PC-9 (cell line): ENCODE results near the gene SHISAL1. TPM values are rescaled to one million over a fixed set of nuclear protein-coding genes. Genes with fewer than 3 reads are reported as not detected.

ENCODE experiments used
- BruUV-seq: library from RNA; stranded (reverse); fragments of 400-500 nt; replicated peaks from 2 replicates; lab custom pipeline; 2021; lab: Mats Ljungman, UMichigan
- CTCF ChIA-PET: fragments of 300-600 bp; sonication (Branson Sonifier 250); formaldehyde crosslinking; loops from one replicate; lab custom pipeline; 2022; ENCODE audit warnings: antibody characterized with exemption; lab: Charles Lee
- POLR2A ChIA-PET: fragments of 300-600 bp; sonication (Branson Sonifier 250); formaldehyde crosslinking; loops from one replicate; lab custom pipeline; 2022; ENCODE audit warnings: antibody characterized with exemption; ENCODE audit not compliant: unreplicated experiment; lab: Charles Lee
- DNase-seq, 2 experiments: peaks; one replicate each; pipeline versions ENCODE4 v3.0.0 to v3.0.0-alpha.2; 2015 to 2022; ENCODE audit warnings: mixed read lengths in 1 of 2
- H2AFZ ChIP-seq: fragments of 200-600 bp; sonication (generic); 2 replicates; pipeline ENCODE4 v1.8.1; 2017; ENCODE audit warnings: antibody characterized with exemption
- H3F3A ChIP-seq: fragments of 200-600 bp; sonication (generic); 2 replicates; pipeline ENCODE4 v1.8.1; 2017; ENCODE audit warnings: antibody characterized with exemption, mild to moderate bottlenecking, low read depth; ENCODE audit not compliant: insufficient read depth
- H3K27ac ChIP-seq: fragments of 200-600 bp; sonication (generic); 2 replicates; pipeline ENCODE4 v1.6.1; 2016; ENCODE audit warnings: mixed run types
- H3K27me3 ChIP-seq: fragments of 200-600 bp; sonication (generic); 2 replicates; pipeline ENCODE4 v1.6.1; 2016; ENCODE audit warnings: low read depth, mixed run types; ENCODE audit not compliant: insufficient read depth
- H3K36me3 ChIP-seq: fragments of 200-600 bp; sonication (generic); 2 replicates; pipeline ENCODE4 v1.6.1; 2016; ENCODE audit warnings: low read depth, mixed run types
- H3K4me1 ChIP-seq: fragments of 200-600 bp; sonication (generic); replicated peaks from 2 replicates; pipeline ENCODE4 v1.6.1; 2016; ENCODE audit warnings: mixed run types; ENCODE audit not compliant: insufficient read depth
- H3K4me2 ChIP-seq: fragments of 200-600 bp; sonication (generic); 2 replicates; pipeline ENCODE4 v1.6.1; 2017; ENCODE audit warnings: mixed run types
- H3K4me3 ChIP-seq: fragments of 200-600 bp; sonication (generic); 2 replicates; pipeline ENCODE4 v1.6.1; 2016; ENCODE audit warnings: mixed run types
- H3K79me2 ChIP-seq: fragments of 200-600 bp; sonication (generic); 2 replicates; pipeline ENCODE4 v1.6.1; 2017; ENCODE audit warnings: low read depth, mixed run types
- H3K9me2 ChIP-seq: fragments of 200-600 bp; sonication (generic); 2 replicates; pipeline ENCODE4 v1.8.1; 2017; ENCODE audit warnings: mild to moderate bottlenecking; ENCODE audit not compliant: insufficient read depth
- H3K9me3 ChIP-seq: fragments of 200-600 bp; sonication (generic); 2 replicates; pipeline ENCODE4 v1.8.1; 2016; ENCODE audit warnings: low read depth; ENCODE audit not compliant: insufficient read depth
- H4K20me1 ChIP-seq: fragments of 200-600 bp; sonication (generic); 2 replicates; pipeline ENCODE4 v1.8.1; 2017; ENCODE audit not compliant: insufficient read depth
- CTCF ChIP-seq: fragments of 200-600 bp; sonication (generic); conservative IDR thresholded peaks from 2 replicates; pipeline ENCODE4 v1.6.1; 2017; ENCODE audit warnings: mixed run types, antibody characterized with exemption, mild to moderate bottlenecking, moderate library complexity
- EZH2 ChIP-seq: fragments of 200-600 bp; sonication (generic); IDR thresholded peaks from 2 replicates; pipeline ENCODE4 v1.8.0; 2017; ENCODE audit warnings: antibody characterized with exemption, low read depth
- intact Hi-C: fragments of 100-400 bp; cut with micrococcal nuclease; formaldehyde crosslinking; loops from one replicate; pipeline ENCODE4 v1.10.0; 2022; ENCODE audit not compliant: unreplicated experiment
- total RNA-seq: library from RNA; stranded (reverse); gene quantifications from 2 replicates; pipeline ENCODE4 v1.2.3, GENCODE V29; 2021

SHISAL1 gene
- total RNA-seq, 1 experiment from 2014 or later = 0.94 TPM

GRCh38 chr22:44351685-44352377 lies 39.1 kb upstream of the SHISAL1 start:
- CTCF ChIA-PET = interaction anchor here (0.7 kb wide), 1 partner anchor 14 kb away, joined by 3 read pairs; no protein-coding TSS in a partner anchor
- peaks cover 22% of the 10 kb centered on the region for H3K4me1 ChIP-seq
- no peak overlapping the region for H2AFZ ChIP-seq
- peaks cover 11% of the 10 kb centered on the region for H3F3A ChIP-seq
- no peaks in the 10 kb centered on the region for H3K9me2 ChIP-seq
- intact Hi-C loops = loop anchor here (1.0 kb wide), 1 partner anchor 9 kb away; no protein-coding TSS in a partner anchor
- H3K27me3 ChIP-seq = no peaks in the 10 kb centered on the region
- H3K27ac ChIP-seq = peak overlapping the region; percentile 76
- H3K36me3 ChIP-seq = no peaks in the 10 kb centered on the region
- peak overlapping the region; percentile 46 for H3K4me2 ChIP-seq
- peak overlapping the region; percentile 1; the same call in 1 of the 2 replicates for H3K4me3 ChIP-seq
- POLR2A ChIA-PET = no interaction called here
- DNase-seq = peak; percentile 87 to 93
- H3K79me2 ChIP-seq = no peaks in the 10 kb centered on the region
- H3K9me3 ChIP-seq = no peaks in the 10 kb centered on the region
- BruUV-seq = no TSS peak
- H4K20me1 ChIP-seq = no peaks in the 10 kb centered on the region
- TF ChIP-seq EZH2 (no peak), CTCF (no peak)

- Histone ChIP-seq H2AFZ (no peak overlapping the region), H3K4me2 (peak overlapping the region; percentile 46), H4K20me1 (no peaks in the 10 kb centered on the region), H3F3A (peaks cover 11% of the 10 kb centered on the region), H3K9me2 (no peaks in the 10 kb centered on the region), H3K79me2 (no peaks in the 10 kb centered on the region), H3K4me1 (peaks cover 22% of the 10 kb centered on the region), H3K36me3 (no peaks in the 10 kb centered on the region), H3K27me3 (no peaks in the 10 kb centered on the region), H3K9me3 (no peaks in the 10 kb centered on the region), H3K27ac (peak overlapping the region; percentile 76), H3K4me3 (peak overlapping the region; percentile 1; the same call in 1 of the 2 replicates)
- intact Hi-C loops = no loop called here
- TF ChIP-seq CTCF (no peak), EZH2 (no peak)
- no TSS peak for BruUV-seq
- CTCF ChIA-PET = interaction anchor here (0.5 to 0.7 kb wide), 2 partner anchors 13 to 99 kb away, joined by 3 to 4 read pairs; no protein-coding TSS in a partner anchor
- no peak for DNase-seq
- POLR2A ChIA-PET = no interaction called here
These were observed 38.3 kb upstream of the SHISAL1 start for GRCh38 chr22:44351037-44351436.

- Histone ChIP-seq H3K4me1 (peaks cover 22% of the 10 kb centered on the region), H3F3A (peaks cover 11% of the 10 kb centered on the region), H3K27me3 (no peaks in the 10 kb centered on the region), H3K4me2 (no peak overlapping the region), H3K4me3 (no peak overlapping the region), H4K20me1 (no peaks in the 10 kb centered on the region), H3K36me3 (no peaks in the 10 kb centered on the region), H2AFZ (no peak overlapping the region), H3K9me3 (no peaks in the 10 kb centered on the region), H3K27ac (no peak overlapping the region), H3K9me2 (no peaks in the 10 kb centered on the region), H3K79me2 (no peaks in the 10 kb centered on the region)
- POLR2A ChIA-PET = no interaction called here
- peak in 1 of 2 experiments; percentile 18 for DNase-seq
- TF ChIP-seq EZH2 (no peak), CTCF (no peak)
- CTCF ChIA-PET = no interaction called here
- intact Hi-C loops = no loop called here
- no TSS peak for BruUV-seq
These were observed 36.8 kb upstream of the SHISAL1 start for GRCh38 chr22:44349594-44349993.
